H1 (cell line): Measurements from ENCODE around the gene CYP4F11. TPM values are rescaled to one million over a fixed set of nuclear protein-coding genes. Genes with fewer than 3 reads are reported as not detected.

ENCODE experiments used
- CTCF ChIA-PET: fragments of 300-600 bp; sonication (Branson Sonifier 250); formaldehyde crosslinking; loops from one replicate; lab custom pipeline; 2021; ENCODE audit not compliant: partially characterized antibody; lab: Charles Lee
- POLR2A ChIA-PET: fragments of 300-600 bp; sonication (Branson Sonifier 250); formaldehyde crosslinking; loops from one replicate; lab custom pipeline; 2021; ENCODE audit warnings: inconsistent platforms; ENCODE audit not compliant: partially characterized antibody; lab: Charles Lee
- DNase-seq, 2 experiments: peaks; one replicate each; pipeline versions ENCODE4 v3.0.0 to v3.0.0-alpha.2; 2010 to 2022; ENCODE audit warnings: low spot score in 2 of 2, low read depth in 1 of 2, mixed read lengths in 1 of 2
- FAIRE-seq: peaks from 2 replicates; lab custom pipeline; 2011; peaks lifted over from hg19 to GRCh38; lab: Jason Lieb, UNC
- H2AFZ ChIP-seq: 2 replicates; pipeline ENCODE4 v1.8.1; 2012; ENCODE audit warnings: low read length, inconsistent platforms
- H2AK5ac ChIP-seq: 2 replicates; pipeline ENCODE4 v1.6.1; 2013; ENCODE audit warnings: low read depth, low read length
- H2BK120ac ChIP-seq: replicated peaks from 2 replicates; pipeline ENCODE3; 2013; ENCODE audit warnings: low read depth, low read length, inconsistent platforms
- H2BK12ac ChIP-seq: 2 replicates; pipeline ENCODE4 v1.6.1; 2013; ENCODE audit warnings: low read depth, low read length
- H2BK15ac ChIP-seq: 2 replicates; pipeline ENCODE4 v1.6.1; 2013; ENCODE audit warnings: low read length
- H2BK20ac ChIP-seq: 2 replicates; pipeline ENCODE4 v1.6.1; 2013; ENCODE audit warnings: low read length
- H2BK5ac ChIP-seq: 2 replicates; pipeline ENCODE4 v1.6.1; 2013; ENCODE audit warnings: low read depth, low read length
- H3K14ac ChIP-seq: 2 replicates; pipeline ENCODE4 v1.6.1; 2013; ENCODE audit warnings: inconsistent platforms; ENCODE audit not compliant: insufficient read length
- H3K18ac ChIP-seq: 2 replicates; pipeline ENCODE4 v1.6.1; 2013; ENCODE audit warnings: low read length; ENCODE audit errors: extremely low read depth
- H3K23ac ChIP-seq: 2 replicates; pipeline ENCODE4 v1.6.1; 2013; ENCODE audit warnings: inconsistent platforms; ENCODE audit not compliant: insufficient read length
- H3K23me2 ChIP-seq: 2 replicates; pipeline ENCODE4 v1.6.1; 2013; ENCODE audit warnings: low read depth, low read length
- H3K27ac ChIP-seq: 2 replicates; pipeline ENCODE4 v1.6.1; 2011; ENCODE audit warnings: low read depth, low read length, inconsistent platforms
- H3K27me3 ChIP-seq, 4 experiments: replicated peaks in 1 of 4; 1 replicate in 1 of 4; 2 replicates in 3 of 4; pipeline versions ENCODE4 v1.6.1 to v1.8.1; 2011 to 2013; ENCODE audit warnings: low read length in 3 of 4, mild to moderate bottlenecking in 3 of 4, inconsistent platforms in 2 of 4, mixed read lengths in 2 of 4, moderate library complexity in 1 of 4; ENCODE audit not compliant: control insufficient read depth in 3 of 4, insufficient read depth in 3 of 4; ENCODE audit errors: extremely low read depth in 1 of 4
- H3K36me3 ChIP-seq, 4 experiments: 2 replicates each; pipeline versions ENCODE4 v1.6.1 to v1.8.1; 2011 to 2013; ENCODE audit warnings: mild to moderate bottlenecking in 4 of 4, low read length in 3 of 4, moderate library complexity in 2 of 4, control low read depth in 1 of 4, inconsistent platforms in 1 of 4; ENCODE audit not compliant: insufficient read depth in 4 of 4, control insufficient read depth in 2 of 4
- H3K4ac ChIP-seq: replicated peaks from 2 replicates; pipeline ENCODE3; 2013; ENCODE audit warnings: low read length, low read depth, mixed read lengths, inconsistent platforms; ENCODE audit not compliant: insufficient read length
- H3K4me1 ChIP-seq, 4 experiments: replicated peaks in 1 of 4; 1 replicate in 1 of 4; 2 replicates in 3 of 4; pipeline versions ENCODE4 v1.6.1 to v1.8.1; 2011 to 2013; ENCODE audit warnings: low read length in 3 of 4, inconsistent platforms in 2 of 4, mixed read lengths in 1 of 4; ENCODE audit not compliant: insufficient read depth in 4 of 4, control insufficient read depth in 3 of 4
- H3K4me2 ChIP-seq, 2 experiments: 2 replicates each; pipeline versions ENCODE4 v1.6.1 to v1.8.1; 2011 to 2013; ENCODE audit warnings: low read depth in 2 of 2, low read length in 2 of 2, control low read depth in 1 of 2, inconsistent platforms in 1 of 2, mild to moderate bottlenecking in 1 of 2; ENCODE audit not compliant: insufficient read depth in 1 of 2
- H3K4me3 ChIP-seq, 4 experiments: fragments of 200-600, 300-600 bp in 1 of 4; sonication (generic), shearing (Covaris generic), sonication (Bioruptor Twin) in 1 of 4; 2 replicates each; pipeline versions ENCODE4 v1.5.1 to v1.8.1; 2011 to 2016; ENCODE audit warnings: low read length in 4 of 4, low read depth in 3 of 4, control low read depth in 2 of 4, inconsistent platforms in 2 of 4, mild to moderate bottlenecking in 2 of 4, mixed read lengths in 1 of 4, moderate library complexity in 1 of 4; ENCODE audit not compliant: insufficient read depth in 2 of 4; ENCODE audit errors: extremely low read depth in 1 of 4
- H3K56ac ChIP-seq: replicated peaks from 2 replicates; pipeline ENCODE3; 2013; ENCODE audit warnings: low read depth, mild to moderate bottlenecking, mixed read lengths, low read length, inconsistent platforms; ENCODE audit not compliant: insufficient read length
- H3K79me1 ChIP-seq: 2 replicates; pipeline ENCODE4 v1.6.1; 2013; ENCODE audit warnings: low read depth, low read length, control low read depth
- H3K79me2 ChIP-seq, 2 experiments: 2 replicates each; pipeline versions ENCODE4 v1.6.1 to v1.8.1; 2012 to 2013; ENCODE audit warnings: low read length in 2 of 2, mild to moderate bottlenecking in 2 of 2, inconsistent platforms in 1 of 2; ENCODE audit not compliant: insufficient read depth in 2 of 2, control insufficient read depth in 1 of 2
- H3K9ac ChIP-seq, 4 experiments: replicated peaks in 1 of 4; 1 replicate in 1 of 4; 2 replicates in 3 of 4; pipeline versions ENCODE4 v1.6.1 to v1.8.1; 2011 to 2013; ENCODE audit warnings: low read depth in 3 of 4, low read length in 3 of 4, control low read depth in 2 of 4, mild to moderate bottlenecking in 2 of 4, moderate library complexity in 2 of 4, inconsistent platforms in 1 of 4; ENCODE audit errors: extremely low read depth in 1 of 4
- H3K9me3 ChIP-seq, 2 experiments: 2 replicates each; pipeline versions ENCODE4 v1.6.1 to v1.8.1; 2012 to 2013; ENCODE audit warnings: mild to moderate bottlenecking in 2 of 2, moderate library complexity in 2 of 2, control low read depth in 1 of 2, inconsistent platforms in 1 of 2, low read depth in 1 of 2, low read length in 1 of 2, mixed read lengths in 1 of 2; ENCODE audit not compliant: insufficient read depth in 2 of 2
- H4K20me1 ChIP-seq, 2 experiments: replicated peaks in 1 of 2; 2 replicates each; pipeline versions ENCODE3 to v1.8.1; 2011 to 2013; ENCODE audit warnings: inconsistent platforms in 2 of 2, low read length in 2 of 2, mild to moderate bottlenecking in 1 of 2; ENCODE audit not compliant: insufficient read depth in 2 of 2, control insufficient read depth in 1 of 2
- H4K5ac ChIP-seq: 2 replicates; pipeline ENCODE4 v1.6.1; 2013; ENCODE audit warnings: low read length, low read depth, mixed read lengths, inconsistent platforms; ENCODE audit not compliant: insufficient read length
- H4K8ac ChIP-seq: 2 replicates; pipeline ENCODE4 v1.8.0; 2013; ENCODE audit warnings: mild to moderate bottlenecking, moderate library complexity, low read length, inconsistent platforms; ENCODE audit not compliant: insufficient read depth; ENCODE audit errors: extremely low read depth
- H4K91ac ChIP-seq: replicated peaks from 2 replicates; pipeline ENCODE3; 2013; ENCODE audit warnings: low read length, mixed read lengths, inconsistent platforms; ENCODE audit not compliant: insufficient read length
- BRCA1 ChIP-seq: IDR thresholded peaks from 2 replicates; pipeline ENCODE4 v1.6.1; 2012; ENCODE audit warnings: low read depth, low read length, improper control_type of control experiment
- CHD1 ChIP-seq: IDR thresholded peaks from 2 replicates; pipeline ENCODE4 v1.6.1; 2012; ENCODE audit warnings: low read depth, low read length, improper control_type of control experiment
- HDAC2 ChIP-seq, 2 experiments: fragments of 300-600 bp in 1 of 2; sonication (generic) in 1 of 2; IDR thresholded peaks; 2 replicates each; pipeline ENCODE4 v1.6.1; 2011 to 2012; ENCODE audit warnings: low read depth in 2 of 2, low read length in 2 of 2, mild to moderate bottlenecking in 2 of 2, moderate library complexity in 2 of 2, borderline replicate concordance in 1 of 2, inconsistent platforms in 1 of 2
- KDM5A ChIP-seq: fragments of 200-600 bp; IDR thresholded peaks from 2 replicates; pipeline ENCODE4 v1.7.1; 2012; ENCODE audit warnings: mild to moderate bottlenecking, low read length, inconsistent platforms, mixed read lengths
- RNF2 ChIP-seq: fragments of 200-900, 300-1000 bp; sonication (generic); IDR thresholded peaks from 2 replicates; pipeline ENCODE4 v1.7.1; 2016; ENCODE audit warnings: borderline replicate concordance, low read depth, mild to moderate bottlenecking, antibody characterized with exemption, low read length; ENCODE audit not compliant: poor library complexity, severe bottlenecking; ENCODE audit errors: missing control alignments
- SAP30 ChIP-seq: fragments of 300-600 bp; sonication (generic); IDR thresholded peaks from 2 replicates; pipeline ENCODE4 v1.7.1; 2012; ENCODE audit warnings: low read length, moderate library complexity, mild to moderate bottlenecking, inconsistent platforms; ENCODE audit not compliant: insufficient read depth, insufficient replicate concordance
- SRF ChIP-seq: IDR thresholded peaks from 2 replicates; pipeline ENCODE4 v1.6.1; 2011; ENCODE audit warnings: mild to moderate bottlenecking, low read depth, low read length, moderate library complexity
- TCF12 ChIP-seq: IDR thresholded peaks from 2 replicates; pipeline ENCODE4 v1.6.1; 2011; ENCODE audit warnings: low read depth, mild to moderate bottlenecking, low read length
- WGBS, 2 experiments: shearing (Covaris generic) in 1 of 2; methylation state at CpG; one replicate each; pipeline versions ENCODE4 v1.1.6 to v1.1.7; 2013 to 2015; ENCODE audit warnings: low lambda C conversion rate in 2 of 2, mixed read lengths in 2 of 2, inconsistent platforms in 1 of 2, low coverage in 1 of 2, missing lambda C conversion rate in 1 of 2; ENCODE audit not compliant: insufficient replicate concordance in 2 of 2, insufficient coverage in 1 of 2, insufficient read length in 1 of 2; ENCODE audit errors: extremely low coverage in 1 of 2, missing lambda C conversion rate in 1 of 2; 5-methylcytosine and 5-hydroxymethylcytosine counted together
- long read RNA-seq, 2 experiments: library from RNA in 1 of 2; library from capped mRNA in 1 of 2; stranded (forward); transcript quantifications; one replicate each; pipeline ENCODE4 v2.0.0, GENCODE V29; 2021; ENCODE audit warnings: inconsistent platforms in 1 of 2
- polyA minus RNA-seq, 3 experiments: library from RNA; depleted of rRNA, polyadenylated mRNA; stranded (reverse); fragments of >200 nt; gene quantifications; 1 replicate in 2 of 3; 2 replicates in 1 of 3; pipeline ENCODE4 v1.2.3, GENCODE V29; 2011
- polyA plus RNA-seq, 7 experiments: library from polyadenylated mRNA; depleted of rRNA in 3 of 7; stranded (reverse) in 5 of 7; unstranded in 2 of 7; fragments of >200 nt in 5 of 7; fragments of 200-250 nt in 2 of 7; gene quantifications; 1 replicate in 5 of 7; 2 replicates in 1 of 7; 4 replicates in 1 of 7; pipeline versions ENCODE4 v1.2.1 to v1.2.3, GENCODE V29; 2011 to 2013; ENCODE audit warnings: missing spikeins in 2 of 7, mixed read lengths in 2 of 7
- total RNA-seq: library from RNA; stranded (reverse); fragmentation: NEBNext Ultra II Directional; extraction: Animal tissue kit (Norgen Biotek cat#: 25700); gene quantifications from 2 replicates; pipeline ENCODE4 v1.2.1, GENCODE V29; 2021

CYP4F11 gene, protein sequence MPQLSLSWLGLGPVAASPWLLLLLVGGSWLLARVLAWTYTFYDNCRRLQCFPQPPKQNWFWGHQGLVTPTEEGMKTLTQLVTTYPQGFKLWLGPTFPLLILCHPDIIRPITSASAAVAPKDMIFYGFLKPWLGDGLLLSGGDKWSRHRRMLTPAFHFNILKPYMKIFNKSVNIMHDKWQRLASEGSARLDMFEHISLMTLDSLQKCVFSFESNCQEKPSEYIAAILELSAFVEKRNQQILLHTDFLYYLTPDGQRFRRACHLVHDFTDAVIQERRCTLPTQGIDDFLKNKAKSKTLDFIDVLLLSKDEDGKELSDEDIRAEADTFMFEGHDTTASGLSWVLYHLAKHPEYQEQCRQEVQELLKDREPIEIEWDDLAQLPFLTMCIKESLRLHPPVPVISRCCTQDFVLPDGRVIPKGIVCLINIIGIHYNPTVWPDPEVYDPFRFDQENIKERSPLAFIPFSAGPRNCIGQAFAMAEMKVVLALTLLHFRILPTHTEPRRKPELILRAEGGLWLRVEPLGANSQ
- total RNA-seq (not detected in 2 replicates), polyA plus RNA-seq (2011; rRNA removed) (not detected in 2 replicates), polyA minus RNA-seq (2011; rRNA and poly(A)+ RNA removed) (not detected in 2 replicates)
- polyA plus RNA-seq (2011; cell fraction: cytosol; rRNA removed): not detected
- polyA plus RNA-seq (2011; cell fraction: nucleus; rRNA removed): not detected
- not detected in 4 replicates for polyA plus RNA-seq (2012, experiment 1 of 2)
- polyA plus RNA-seq (2012, experiment 2 of 2): not detected
- 0.28 TPM for polyA plus RNA-seq (2013, experiment 1 of 2)
- 0.35 TPM for polyA plus RNA-seq (2013, experiment 2 of 2)
- not detected for polyA minus RNA-seq (2011; cell fraction: cytosol; rRNA and poly(A)+ RNA removed)
- polyA minus RNA-seq (2011; cell fraction: nucleus; rRNA and poly(A)+ RNA removed): not detected
- long read RNA-seq, experiment 1: 0 reads
- long read RNA-seq, experiment 2: 0 reads

DNA sequence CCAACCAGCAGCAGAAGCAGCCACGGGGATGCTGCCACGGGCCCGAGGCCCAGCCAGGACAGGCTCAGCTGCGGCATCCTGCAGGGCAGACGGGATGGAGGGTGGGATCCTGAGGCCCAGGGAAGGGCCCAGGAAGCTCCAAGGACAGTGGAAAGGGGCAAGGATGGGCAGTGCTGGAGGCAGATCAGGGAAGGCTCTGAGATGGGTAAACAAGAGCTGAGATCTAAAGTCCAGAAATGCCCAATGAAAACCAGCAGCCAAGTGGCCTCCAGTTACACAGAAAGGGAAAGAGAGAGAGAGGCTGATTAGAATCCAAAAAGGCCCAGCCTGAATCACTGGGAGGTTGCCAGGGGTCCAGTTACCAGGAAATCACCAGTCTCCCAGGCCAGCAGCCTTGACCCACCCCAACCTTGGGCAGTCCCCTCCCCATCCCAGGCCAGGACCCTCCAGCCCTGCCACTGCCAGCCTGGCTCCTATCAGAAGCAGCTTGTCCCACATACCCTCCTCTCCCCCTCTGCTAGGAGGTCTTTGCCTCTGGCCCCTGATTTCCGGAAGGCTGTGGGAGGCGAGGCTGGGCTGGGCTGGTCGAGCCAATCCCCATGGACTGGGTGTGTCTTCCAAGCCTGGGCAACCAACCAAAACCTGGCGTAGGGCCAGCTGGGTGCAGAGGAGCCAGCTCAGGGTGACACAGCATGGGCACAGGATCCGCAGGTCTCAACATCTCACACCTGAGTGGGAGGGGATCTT, at the start of gene CYP4F11:
Gene CYP4F11, minus strand, starts transcription at position 198 of the 747 bp plus-strand sequence. Its CDS starts 121 bp downstream, at position 77.
- H3K27me3 ChIP-seq: no peaks in the 10 kb centered on the region
- H2BK5ac ChIP-seq: no peak within 1 kb of the TSS
- no peak within 1 kb of the TSS for H3K4me3 ChIP-seq
- H4K5ac ChIP-seq: no peak within 1 kb of the TSS
- no peak within 1 kb of the TSS for H3K4ac ChIP-seq
- H2AK5ac ChIP-seq: no peak within 1 kb of the TSS
- no peaks in the 10 kb centered on the region for H3K36me3 ChIP-seq
- peaks cover 60 to 78% of the 10 kb centered on the region in 2 experiments for H3K9me3 ChIP-seq
- no peaks in the 10 kb centered on the region for H3K79me2 ChIP-seq
- H3K9ac ChIP-seq: no peak within 1 kb of the TSS
- H3K18ac ChIP-seq: no peak within 1 kb of the TSS
- H4K20me1 ChIP-seq: no peaks in the 10 kb centered on the region
- H3K56ac ChIP-seq: no peak within 1 kb of the TSS
- no peak within 1 kb of the TSS for H2BK12ac ChIP-seq
- ChIA-PET POLR2A (no interaction called here), CTCF (no interaction called here)
- H3K23ac ChIP-seq: no peak within 1 kb of the TSS
- FAIRE-seq (no peak), DNase-seq (no peak)
- no peak within 1 kb of the TSS for H2BK120ac ChIP-seq
- H3K14ac ChIP-seq: no peak within 1 kb of the TSS
- no peak within 1 kb of the TSS for H2AFZ ChIP-seq
- no peaks in the 10 kb centered on the region for H3K4me1 ChIP-seq
- H2BK20ac ChIP-seq: no peak within 1 kb of the TSS
- no peak within 1 kb of the TSS for H4K8ac ChIP-seq
- H3K27ac ChIP-seq: no peak within 1 kb of the TSS
- no peak within 1 kb of the TSS for H3K4me2 ChIP-seq
- H2BK15ac ChIP-seq: no peak within 1 kb of the TSS
- H3K23me2 ChIP-seq: no peaks in the 10 kb centered on the region
- no peaks in the 10 kb centered on the region for H3K79me1 ChIP-seq
- WGBS, 2 experiments: 73% methylated on average over 8 of the region's 10 CpGs; no CpG with 5 or more reads in 1 of the 2 experiments
- H4K91ac ChIP-seq: no peak within 1 kb of the TSS
- no peak for TF ChIP-seq HDAC2 (IDR thresholded peaks at IDR 0.05; ENCODE audit: borderline replicate concordance in 1 of 2, low read depth in 2 of 2, low read length in 2 of 2)
- no peak for TF ChIP-seq SRF
- no peak for TF ChIP-seq SAP30
- TF ChIP-seq TCF12: no peak
- TF ChIP-seq RNF2: no peak
- no peak for TF ChIP-seq KDM5A
- TF ChIP-seq CHD1: no peak
- no peak for TF ChIP-seq BRCA1
